Cerebellar nuclear complex (tissue), 1 donor: ENCODE measurements around the gene CAMK2G.
A peak's percentile ranks its signal among the peaks of the same experiment; 100 is the strongest.
"Not testable (repeated sequence)": the region's sequence is repeated elsewhere in the genome, so short reads cannot be mapped to it uniquely, and the experiment has no call there.

Experiments used
- DNase-seq, 2 experiments: peaks; one replicate each; lab custom pipeline; 2025; lab: John Stamatoyannopoulos, UW

The CAMK2G gene

DNA sequence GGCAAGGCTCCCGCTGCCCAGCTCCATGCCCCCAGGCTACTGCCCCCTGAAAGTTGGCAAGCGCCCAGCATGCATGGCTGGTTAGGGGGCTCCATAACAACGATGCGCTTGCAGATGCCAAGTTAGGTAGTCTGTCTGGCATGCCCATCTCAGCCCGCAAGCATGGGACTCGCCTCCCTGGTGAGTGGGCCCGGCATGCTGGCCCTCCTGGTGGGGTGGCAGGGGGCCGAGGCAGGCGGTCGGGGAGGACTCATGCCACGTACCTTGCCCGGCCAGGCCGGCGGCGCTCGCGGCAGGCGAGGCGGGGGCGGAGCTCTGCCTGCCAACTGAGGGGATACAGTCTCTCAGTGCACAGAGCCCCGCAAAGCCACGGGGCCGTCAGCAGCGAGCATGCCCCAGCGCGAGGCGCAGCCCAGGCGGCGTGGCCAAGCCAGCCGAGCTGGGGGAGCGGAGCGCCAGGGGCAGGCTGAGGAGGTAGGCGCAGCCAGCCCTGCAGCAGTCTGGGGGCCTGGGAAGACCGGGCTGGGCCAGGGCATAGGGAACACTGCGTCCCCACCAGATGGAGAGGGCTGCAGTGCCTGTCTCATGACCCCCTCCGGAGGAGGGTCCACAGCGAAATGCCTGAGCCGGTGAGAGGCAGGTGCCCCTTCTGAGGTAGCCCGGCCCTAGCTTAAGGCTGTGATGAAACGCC lies 34.9 kb downstream of the CAMK2G start:
- DNase-seq = no peak

DNA sequence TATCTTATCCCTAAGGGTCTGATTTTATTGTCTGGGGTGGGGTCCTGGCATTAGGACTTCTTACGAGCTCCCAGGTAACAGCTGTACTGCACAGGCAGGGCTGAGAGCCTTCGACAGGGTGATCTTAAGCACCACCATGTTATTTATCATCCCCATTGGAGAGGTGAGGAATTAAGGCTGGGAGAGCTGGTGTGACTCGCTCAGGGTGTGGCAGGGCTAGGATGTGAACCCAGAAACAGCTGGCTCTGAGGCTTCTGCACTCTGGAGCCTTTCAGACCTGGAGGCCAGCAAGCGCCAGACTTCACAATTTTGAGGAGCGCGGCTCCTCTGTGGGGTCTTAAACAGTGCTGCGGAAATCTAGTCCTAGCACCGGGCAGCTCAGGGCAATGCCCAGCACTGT lies 35.5 kb downstream of the CAMK2G start:
- DNase-seq = no peak

DNA sequence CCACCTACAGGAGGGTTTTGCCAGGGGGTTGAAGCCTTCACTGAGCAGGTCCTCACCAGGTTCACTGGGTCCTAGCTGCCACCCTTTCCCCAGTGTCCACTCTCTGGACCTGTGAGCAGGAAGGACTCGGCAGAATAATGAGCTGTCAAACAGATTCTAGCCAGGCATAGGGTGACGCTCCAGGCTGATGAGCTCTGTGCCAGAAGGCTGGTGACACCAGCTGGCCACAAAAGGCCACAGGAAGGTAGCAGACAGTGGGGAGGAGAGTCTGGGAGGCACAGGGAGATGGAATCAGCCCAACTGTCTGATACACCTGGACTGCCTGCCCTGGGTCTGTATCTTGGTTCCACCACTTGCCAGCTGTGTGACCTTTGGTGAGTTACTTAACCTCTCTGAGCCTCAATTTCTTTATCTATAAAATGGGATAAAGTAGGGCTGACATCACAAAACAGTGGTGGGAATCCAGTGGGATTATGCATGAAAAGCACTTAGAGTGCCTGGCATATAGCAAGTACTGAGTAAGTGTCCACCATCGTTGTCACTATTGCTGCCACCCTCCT lies 36.3 kb downstream of the CAMK2G start:
- peak; percentile 6 to 21 for DNase-seq

DNA sequence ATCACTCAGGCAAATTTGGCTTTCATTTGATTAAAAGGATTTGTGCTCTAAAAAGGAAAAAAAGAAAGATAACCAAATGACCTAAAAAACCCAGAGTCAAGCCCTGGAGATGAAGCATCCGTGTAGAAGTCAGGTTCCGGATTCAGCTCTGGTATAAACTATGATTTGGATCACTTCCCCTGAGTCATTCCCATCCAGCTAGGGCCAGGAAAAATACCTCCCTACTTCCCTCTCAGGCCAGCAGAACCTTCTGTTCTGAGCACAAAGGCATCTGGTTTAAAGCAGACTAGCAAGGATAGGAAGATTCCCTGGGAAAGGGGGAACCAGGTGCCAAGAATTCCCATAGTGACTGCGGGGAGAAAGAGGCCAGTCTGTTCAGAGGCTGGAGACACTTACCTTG lies 37.3 kb downstream of the CAMK2G start:
- peak in 1 of 2 experiments; percentile 26 for DNase-seq

DNA sequence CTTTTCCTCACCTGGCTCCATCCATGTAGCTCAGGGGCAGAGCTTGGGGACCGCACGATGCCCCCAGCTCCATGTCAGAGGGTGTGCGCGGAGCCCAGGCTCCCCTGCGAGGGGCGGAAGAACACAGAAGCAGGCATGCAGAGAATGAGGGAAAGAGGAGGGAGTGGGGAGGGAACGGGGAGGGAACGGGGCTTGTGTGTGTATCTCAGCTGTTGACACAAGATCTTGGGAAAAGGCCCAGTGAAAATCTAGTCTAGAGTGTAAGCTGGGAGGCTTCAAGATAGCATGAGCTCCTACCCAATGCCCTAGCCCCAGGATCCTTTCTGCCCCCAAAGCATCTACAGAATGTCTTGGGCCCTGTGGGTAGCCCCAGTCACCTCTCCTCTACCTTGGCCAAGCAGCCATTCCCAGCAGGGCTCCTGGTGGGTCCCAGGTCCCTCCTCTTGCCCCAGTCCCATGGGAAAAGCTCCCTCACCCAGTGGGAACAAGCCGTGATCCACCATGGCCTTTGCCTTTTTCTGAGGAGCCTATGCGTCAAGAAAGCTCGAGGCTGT lies 37.9 kb downstream of the CAMK2G start:
- DNase-seq = no peak

DNA sequence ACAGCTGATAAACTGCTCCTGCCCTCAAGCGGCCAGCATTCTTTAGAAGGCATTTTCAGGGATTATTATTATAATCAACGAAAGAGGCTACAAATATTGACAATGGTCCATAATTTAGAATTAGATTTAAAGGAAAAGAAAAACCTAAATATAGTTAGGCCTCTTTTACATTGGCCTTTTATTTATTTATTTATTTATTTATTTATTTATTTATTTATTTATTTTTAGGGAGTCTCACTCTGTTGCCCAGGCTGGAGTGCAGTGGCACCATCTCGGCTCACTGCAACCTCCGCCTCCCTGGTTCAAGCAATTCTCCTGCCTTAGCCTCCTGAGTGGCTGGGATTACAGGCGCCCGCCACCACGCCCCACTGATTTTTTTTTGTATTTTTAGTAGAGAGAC lies 45.3 kb downstream of the CAMK2G start:
- not testable (repeated sequence) for DNase-seq

DNA sequence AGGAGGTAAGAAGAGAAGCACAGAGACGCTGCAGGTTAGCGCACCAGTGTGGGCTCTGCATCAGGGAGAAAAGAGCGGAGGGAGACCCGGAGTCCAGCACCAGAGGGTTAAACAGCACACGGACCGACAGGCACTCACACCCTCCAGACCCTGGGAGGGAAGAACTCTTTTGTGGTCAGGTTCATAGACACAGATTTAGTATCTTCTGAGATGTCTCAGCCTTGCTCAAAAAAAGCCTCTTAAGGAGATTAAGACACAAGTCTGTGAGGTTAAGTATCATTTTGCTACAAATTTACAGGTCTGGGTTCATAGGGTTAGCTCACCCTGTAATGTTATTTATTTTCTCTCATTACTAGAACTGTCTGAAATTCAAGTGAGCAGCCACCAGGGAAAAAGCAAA lies 46.2 kb downstream of the CAMK2G start:
- no peak for DNase-seq

DNA sequence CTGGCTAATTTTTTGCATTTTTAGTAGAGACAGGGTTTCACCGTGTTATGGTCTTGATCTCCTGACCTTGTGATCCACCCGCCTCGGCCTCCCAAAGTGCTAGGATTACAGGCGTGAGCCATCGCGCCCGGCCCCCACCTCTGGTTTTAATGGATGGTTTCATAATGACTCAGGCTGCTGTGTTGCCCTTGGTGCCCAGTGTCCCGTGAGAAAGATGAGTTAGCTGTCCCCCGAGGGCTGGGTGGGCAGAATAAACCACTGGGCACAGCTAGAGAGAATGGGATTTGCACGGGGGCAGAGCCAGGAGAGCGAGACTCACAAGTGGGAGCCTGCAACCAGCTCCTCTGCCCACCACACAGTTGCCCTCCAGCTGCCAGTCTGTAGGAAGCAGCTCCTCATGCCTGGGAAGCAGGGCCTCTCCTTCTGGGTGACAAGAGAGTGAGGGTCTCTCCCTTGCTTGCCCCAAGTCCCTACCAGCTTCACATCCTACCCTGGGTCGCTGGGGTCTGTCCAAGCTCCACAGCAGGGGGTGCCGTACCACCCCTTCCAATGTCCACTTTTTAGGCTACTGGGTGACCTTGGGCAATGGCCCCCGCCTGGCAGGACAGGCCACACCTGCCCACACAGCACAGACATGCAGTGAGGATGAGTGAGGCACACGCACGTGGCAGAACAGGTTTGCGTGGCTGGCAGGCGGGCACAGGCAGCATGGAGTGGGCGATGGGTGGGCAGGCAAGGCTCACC lies 46.8 kb downstream of the CAMK2G start:
- no peak for DNase-seq

DNA sequence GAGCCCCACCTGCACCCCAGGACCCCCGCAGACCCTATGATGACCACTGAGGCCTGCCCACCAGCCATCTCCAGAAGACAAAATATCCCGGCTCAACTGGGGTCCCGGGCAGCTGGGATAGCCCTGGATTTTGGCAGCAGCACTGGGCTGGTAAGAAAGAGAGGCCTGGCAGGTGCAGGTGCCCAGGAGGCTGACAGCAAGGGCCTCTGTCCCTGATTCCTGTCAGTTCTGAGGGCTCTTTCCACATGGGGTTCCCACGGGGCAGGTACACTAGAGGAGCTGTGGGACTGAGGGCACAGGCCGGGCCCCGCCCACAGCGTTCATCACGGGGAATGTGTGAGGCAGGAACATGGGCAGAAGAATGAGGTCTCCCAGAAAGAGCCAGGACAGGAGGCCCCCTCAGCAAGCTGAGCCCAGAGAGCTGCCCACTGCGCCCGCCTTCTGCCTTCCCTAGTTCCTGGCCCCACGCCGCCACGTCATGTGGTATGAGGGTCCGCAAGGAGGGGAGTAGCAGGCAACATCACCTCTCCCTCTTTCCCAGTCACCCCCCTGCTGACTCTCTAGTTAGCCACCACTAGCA lies 50.1 kb downstream of the CAMK2G start:
- no peak for DNase-seq

DNA sequence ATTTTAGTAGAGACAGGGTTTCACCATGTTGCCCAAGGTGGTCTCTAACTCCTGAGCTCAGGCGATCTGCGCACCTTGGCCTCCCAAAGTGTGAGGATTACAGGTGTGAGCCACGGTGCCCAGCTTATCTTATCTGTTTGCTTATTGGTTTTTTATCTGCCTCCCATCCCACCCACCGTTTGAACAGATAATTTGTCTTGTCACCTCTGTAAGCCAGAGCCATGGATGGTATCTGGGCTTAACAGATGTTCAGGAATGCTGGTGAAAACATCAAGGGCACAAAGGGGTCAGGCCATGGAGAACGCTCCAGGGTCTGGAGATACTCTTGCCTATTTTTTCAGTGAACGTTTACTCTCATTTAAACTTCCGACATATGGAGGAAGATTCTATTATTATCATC lies 51.0 kb downstream of the CAMK2G start:
- DNase-seq = no peak

DNA sequence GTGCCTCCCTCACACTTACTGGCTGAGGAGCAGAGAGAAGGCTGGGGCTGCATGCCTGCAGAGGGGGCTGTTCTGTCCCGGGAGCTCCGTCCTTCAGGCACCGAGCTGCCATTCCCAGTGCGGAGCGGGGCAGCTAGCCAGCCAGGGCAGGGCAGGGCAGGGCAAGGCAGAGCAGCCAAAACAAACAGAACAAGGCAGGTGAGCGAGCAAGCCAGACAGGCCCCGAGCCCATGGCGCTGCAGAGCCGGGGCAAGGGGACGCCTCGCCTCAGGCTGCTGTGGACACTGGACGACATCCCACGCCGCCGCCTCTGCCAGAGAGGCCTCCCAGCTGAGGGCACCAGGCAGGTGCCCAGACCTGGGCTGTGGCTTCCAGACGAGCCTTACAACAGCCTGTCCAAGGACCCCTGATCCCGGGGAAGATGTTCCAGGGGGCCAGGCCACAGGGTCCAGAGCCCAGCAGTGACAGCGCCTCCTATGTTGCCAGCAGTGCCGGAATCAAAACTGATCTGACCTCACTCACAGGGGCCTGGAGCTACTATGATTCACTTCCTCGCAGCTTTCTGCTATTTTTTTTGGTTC lies 54.8 kb downstream of the CAMK2G start:
- no peak for DNase-seq

DNA sequence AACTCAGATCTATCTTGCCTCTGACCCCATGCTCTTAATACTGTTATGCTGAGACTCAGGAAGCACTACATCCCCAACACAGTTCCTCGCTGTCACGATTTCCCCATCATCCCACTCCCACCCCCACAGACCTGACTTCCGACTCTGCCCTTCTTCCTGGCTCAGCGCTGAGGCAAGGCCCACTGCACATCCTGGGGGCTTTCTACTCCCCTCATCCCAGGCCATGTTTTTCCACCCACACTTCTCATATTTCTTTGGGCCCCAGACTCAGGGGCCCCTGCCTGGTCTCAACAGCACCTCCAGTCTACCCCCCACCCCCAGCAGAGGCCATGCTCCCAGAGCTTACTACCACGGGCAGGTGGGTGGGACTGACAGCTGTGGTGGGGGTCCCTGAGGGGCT lies 55.3 kb downstream of the CAMK2G start:
- DNase-seq = no peak

DNA sequence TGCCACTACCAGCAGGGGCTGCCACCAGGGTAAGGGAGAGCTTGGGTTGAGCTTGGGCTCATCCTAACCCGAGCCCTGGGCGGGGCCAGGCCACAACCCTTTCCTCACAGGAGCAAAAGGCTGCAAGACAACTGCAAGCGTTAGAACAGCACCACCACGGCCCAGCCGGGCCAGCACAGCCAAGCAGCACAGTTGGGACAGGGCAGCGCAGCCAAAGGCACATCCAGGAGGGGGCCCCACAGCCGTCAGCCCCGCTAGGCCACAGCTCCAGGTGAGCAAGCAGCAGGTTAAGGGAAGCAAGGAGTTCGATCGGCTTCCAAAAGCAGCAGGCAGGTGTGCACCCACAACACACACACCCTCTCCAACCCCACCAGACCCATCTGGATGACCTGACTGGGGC lies 56.0 kb downstream of the CAMK2G start:
- no peak for DNase-seq

DNA sequence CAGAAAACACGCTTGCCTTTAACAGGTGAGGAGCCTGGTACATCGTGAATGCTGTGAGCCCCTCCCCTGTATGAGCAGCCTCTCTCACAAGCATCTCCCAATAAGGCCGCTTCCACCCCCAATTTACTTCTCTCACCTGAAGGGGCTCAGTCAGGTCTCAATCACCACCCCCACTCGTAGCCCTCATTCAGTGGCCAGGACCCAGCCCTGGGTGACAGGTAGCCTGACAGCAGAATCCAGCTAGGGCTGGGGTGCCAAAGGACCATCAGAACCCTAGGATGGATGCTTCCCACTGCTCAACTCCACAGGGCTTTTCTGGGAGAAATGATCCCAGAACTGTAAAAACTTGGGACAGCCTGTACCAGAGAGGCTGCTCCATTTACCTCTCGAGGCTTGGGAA lies 56.5 kb downstream of the CAMK2G start:
- DNase-seq = no peak

DNA sequence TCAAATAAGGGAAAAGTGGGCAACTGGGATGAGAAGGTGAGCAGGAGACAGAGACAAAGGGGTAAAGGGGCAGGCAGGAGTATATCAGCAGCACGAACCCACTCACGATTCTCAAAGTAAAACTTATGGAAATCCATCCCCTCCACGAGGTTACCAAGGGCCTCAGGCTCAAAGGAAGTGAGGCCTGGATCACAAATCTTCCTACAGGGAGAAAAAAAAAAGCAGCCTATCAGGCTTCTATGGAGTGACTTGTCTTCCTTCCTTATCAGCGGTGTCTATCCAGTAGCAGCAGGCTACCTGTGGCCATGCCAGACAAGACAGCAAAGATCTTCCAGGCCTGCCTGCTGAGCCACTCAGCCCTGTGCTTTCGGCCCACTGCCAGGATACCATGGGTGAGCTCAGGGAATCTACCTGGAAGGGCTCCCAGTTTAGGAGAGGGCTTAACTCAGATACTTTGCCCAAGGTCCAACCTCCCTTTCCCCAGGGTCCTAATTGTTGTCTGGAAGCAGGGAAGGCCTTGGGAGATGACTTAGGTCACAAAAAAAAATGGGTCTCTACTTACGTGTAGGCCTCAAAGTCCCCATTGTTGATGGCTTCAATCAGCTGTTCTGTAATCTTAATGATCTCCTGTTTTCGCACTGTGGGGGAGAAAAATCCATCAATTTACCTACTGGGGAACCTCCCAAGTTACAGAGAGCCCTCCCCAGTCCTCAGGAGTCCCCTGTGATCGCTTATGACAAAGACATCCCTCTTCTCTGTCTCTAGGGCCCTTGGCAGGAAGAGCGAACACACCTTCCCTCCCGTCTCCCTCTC lies 57.2 kb downstream of the CAMK2G start:
- DNase-seq = no peak

DNA sequence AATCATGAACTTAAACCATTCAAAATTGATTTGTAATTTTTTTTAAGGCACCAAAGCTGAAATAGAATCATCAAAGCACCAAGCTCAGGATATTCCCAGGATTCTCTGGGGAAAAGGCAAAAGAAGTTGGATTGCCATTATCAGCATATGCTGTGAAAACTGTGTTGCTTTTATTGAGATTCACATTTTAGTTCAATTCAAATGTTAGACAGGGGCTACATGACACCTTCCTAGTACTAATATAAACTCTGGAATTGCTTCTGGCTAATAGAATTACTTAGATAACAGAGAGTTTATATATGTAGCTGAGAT lies 58.7 kb downstream of the CAMK2G start:
- DNase-seq = no peak

DNA sequence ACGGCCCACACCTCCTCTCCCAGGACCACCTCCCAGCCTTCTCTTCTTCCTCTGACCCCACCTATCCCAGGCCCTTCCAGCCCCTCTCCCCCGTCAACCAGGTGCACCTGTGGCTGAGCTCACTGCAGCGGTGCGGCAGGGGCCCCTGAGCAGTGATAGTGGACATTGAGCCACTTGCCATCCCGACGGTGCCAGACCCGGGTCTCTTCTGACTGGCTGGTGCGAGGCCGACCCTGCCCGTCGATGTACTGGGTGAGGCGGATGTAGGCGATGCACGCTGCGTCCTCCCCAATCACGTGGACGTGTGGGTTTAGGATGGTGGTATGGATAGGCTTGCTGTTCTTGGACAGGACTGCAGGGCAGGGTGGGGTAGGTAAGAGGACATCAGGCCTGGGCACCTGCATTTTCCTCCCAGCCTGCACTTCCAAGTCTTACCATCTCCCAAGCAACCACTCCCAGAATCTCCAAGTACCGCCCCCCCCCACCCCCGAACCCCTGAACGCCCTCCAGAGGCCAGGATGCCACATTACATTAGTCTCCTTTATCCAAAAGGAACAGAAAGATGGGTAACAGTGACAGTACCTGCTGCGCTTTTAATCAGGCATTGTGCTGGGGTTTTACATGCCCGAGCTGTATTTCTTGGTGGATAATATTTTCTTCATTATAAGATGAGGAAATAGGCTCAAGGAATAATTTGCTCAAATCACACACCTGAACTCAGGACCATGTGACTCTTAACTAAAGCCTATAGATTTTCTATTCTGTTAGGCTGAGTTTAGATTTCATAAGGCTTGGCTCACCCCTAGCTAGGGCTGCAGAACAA lies 59.2 kb downstream of the CAMK2G start:
- no peak for DNase-seq

DNA sequence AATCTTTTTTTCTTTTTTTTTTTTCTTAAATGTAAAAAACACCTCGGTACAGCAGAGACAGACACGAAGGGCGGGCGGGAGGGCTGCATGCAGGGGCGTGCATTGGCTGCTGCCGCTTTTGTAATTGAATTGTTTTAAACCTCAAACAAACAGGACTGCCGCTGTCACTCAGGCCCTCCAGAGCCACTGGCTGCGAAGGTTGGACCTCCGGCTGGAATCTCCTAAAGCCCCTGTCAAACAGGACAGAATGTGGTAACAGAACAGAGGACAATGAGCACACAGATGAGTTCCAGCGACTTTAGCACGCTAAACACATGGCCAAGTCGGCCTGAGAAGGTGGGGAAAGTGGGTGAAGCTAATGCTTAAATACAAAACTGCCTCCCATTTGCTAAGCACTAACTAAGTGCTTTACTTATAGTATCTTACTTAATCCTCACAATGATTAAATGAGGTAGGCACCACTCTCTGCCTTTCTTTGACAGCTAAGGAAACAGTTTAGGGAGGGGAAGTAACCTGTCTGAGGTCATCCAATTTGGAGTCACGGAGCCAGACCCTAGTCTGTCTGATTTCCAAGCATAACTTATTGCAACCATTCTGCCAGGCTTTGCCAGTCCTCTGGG lies 60.0 kb downstream of the CAMK2G start:
- no peak for DNase-seq

DNA sequence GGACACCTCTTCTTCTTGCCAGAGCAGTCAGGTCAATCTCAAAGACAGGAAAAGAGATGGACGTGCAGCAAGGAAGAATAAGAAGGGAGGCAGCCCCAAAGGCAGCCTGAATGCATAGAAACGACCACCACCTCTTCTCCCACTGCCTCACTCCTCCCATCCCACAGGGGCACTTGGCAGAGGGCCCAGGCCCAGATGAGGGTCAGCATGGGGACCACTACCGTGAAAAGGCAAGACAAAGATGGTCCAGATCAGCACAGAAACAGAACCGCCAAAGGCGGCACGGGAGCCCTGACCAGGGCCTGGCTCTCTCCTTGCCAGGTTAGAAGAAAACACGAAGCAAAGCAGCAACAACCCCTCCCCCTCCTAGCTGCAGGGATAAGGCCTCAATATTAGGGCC lies 61.0 kb downstream of the CAMK2G start:
- no peak for DNase-seq

DNA sequence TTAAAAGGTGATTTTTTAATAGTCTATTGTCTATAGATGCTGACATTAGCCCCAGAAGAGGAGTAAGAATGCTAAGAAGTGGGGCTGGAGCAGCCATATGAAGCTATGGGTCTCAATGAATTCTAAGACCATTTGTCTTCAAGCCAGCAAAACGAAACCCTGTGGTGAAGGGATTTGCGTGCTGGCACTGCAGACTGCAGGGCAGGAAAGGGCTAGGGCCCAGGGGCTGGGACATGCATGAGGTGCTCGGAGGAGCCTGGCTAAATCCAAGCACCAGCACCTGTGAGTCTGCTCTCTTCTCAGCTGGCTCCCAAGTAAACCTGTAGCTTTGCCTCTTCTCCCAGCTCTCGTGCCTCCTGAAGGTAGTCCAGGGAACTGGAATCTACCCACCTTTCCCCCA lies 61.7 kb downstream of the CAMK2G start:
- no peak for DNase-seq
